Endometrial microvascular endothelial cells (primary cell): ENCODE data around the gene CSF1R. TPM values are rescaled to one million over a fixed set of nuclear protein-coding genes. Genes with fewer than 3 reads are reported as not detected.
"Not testable (repeated sequence)": the region's sequence is repeated elsewhere in the genome, so short reads cannot be mapped to it uniquely, and the experiment has no call there.

Experiments used
- in situ Hi-C: cut with HindIII; loops from 2 replicates; pipeline ENCODE4 v1.10.0; 2017; ENCODE audit warnings: low sequenced_read_pairs, low pct_unique_long_range_greater_than_20kb; ENCODE audit errors: inconsistent ontology term
- total RNA-seq: library from RNA; depleted of rRNA; stranded (reverse); fragments of >200 nt; gene quantifications from one replicate; pipeline ENCODE4 v1.2.3, GENCODE V29; 2015; ENCODE audit errors: inconsistent ontology term

The CSF1R gene
- total RNA-seq, 1 donor from 2014 or later: not detected

DNA sequence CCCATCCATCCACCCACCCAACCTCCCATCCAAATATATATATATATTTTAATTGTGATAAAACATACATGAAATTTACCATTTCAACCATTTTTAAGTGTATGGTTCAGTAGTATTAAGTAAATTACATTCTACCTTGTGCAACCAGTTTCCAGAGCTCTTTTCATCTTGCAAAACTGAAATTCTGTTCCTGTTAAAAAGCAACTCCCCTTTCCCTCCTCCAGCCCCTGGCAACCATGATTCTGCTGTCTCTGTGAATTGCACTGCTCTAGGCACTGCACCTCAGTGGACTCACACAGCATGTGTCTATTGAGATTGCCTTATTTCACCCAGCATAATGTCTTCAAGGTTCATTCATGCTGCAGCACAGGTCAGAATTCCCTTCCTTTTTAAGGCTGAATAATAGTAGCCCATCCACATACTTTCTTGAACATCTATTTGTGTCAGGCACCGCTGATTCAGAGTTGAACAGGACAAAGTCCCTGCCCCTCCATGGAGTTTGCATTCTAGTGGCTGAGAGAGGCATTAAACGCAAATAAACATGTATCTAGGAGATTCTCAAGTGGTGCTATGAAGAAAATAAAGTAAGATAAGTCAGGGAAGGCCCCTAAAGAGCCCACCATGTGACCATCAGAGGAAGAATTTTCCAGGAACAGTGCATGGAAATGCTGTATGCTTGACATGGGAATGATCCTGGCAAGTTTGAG lies 24.0 kb downstream of the CSF1R start:
- in situ Hi-C loops: no loop called here

- in situ Hi-C loops: no loop called here
Observed at GRCh38 chr5:150061538-150061995, 24.8 kb downstream of the CSF1R start.

GRCh38 chr5:150060471-150060870 lies 25.9 kb downstream of the CSF1R start:
- in situ Hi-C loops: no loop called here

DNA sequence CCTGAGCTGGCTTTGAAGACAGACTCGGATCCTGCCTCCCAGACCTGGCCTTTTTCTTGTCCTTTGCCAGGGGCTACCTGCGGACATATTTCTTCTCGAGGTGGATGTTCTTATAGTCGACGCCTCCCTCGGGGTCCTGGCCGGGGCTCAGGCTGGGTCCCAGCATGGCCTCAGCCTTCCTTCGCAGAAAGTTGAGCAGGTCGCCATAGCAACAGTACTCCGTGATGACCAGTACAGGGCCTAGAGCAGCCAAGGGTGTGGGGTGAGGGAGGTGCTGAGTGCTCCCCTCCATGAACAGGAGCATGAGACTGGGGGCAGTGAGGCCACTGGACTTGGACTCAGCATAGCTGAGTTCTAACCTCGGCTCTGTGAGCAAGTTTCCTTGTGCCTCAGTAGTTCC lies 26.7 kb downstream of the CSF1R start:
- in situ Hi-C loops: no loop called here

DNA sequence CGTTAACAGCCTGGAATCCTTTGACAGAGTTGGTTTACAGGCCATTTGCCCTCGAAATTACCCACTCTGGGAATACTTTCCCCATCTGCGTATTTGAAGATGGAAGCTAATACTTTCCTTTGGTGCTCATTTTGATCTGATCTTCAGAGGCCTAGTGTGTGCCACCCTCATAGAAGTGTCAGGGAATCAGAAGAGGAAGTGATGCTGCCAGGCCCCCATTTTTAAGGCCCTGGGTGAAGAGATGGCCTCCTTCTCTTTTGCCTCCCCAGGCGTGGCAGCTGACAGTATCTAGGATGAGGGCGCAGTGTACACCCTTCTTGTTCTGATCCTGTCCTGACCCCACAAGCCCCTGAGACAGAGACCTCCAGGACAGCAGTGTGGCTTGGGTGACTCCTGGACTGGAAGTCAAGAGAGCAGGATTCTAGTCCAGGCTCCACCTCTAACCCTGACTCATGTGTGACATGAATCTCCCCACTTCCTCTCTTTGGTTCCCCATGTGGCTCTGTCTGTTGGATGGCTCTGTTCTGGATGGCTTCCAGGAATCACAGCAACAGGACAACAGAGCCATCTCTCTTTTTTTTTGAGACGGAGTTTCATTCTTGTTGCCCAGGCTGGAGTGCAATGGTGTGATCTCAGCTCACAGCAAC lies 27.8 kb downstream of the CSF1R start:
- in situ Hi-C loops: no loop called here

DNA sequence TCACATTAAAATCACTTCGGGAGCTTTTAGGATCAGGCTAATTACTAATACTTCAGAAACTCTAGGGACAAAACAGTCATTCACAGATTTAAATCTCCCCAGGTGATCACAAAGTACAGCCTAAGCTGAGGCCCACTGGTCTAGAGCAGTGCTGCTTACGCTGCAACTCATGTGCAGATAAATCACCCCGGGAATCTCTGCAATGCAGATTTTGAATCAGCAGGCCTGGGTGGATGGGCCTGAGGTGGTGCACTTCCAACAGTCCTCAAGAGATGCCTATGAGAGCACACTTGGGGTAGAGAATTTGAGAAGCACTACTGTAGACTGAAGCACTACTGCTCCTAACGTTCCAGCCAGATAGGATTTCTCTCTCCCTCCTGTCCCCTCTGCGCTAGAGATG lies 28.4 kb downstream of the CSF1R start:
- in situ Hi-C loops: no loop called here

DNA sequence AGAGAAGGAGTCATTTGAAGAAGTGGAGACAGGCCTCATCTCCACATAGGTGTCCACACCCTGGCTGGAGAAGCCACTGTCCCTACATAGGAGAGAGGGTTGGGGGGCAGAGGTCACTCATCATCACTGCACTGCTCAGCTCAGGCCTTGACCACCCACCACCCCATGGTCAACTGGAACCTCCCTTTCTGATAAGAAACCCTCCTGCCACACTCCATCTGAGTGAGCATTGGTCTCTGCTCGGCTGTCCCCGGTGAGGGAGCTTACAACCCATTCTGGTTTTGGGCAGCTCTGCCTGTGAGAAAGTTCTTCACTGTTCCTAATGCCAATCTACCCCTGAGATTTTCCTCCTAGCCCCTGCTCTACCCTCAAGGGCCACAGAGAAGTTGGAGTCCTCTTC lies 28.8 kb downstream of the CSF1R start:
- in situ Hi-C loops: no loop called here

DNA sequence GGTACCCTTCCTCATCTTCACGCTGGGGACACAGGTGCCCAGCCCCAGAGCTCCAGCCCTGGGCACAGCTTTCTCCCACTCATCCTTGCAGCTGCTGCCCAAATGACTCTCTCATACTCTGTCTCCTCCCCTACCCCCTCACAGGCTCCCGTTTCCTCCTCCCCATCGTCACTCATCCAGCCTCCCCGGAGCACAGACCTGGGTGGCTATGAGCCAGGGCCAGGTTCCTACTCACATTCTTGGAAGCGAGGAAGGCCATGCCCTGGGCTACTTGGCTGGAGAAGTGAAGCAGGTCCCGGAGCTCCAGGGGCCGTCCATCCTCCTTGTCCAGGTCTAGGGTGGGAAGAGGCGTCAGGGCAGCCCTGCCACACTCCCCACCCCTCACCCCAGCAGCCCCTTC lies 29.3 kb downstream of the CSF1R start:
- in situ Hi-C loops: no loop called here

- in situ Hi-C loops: no loop called here
Observed at GRCh38 chr5:150056075-150056443, 30.3 kb downstream of the CSF1R start.

GRCh38 chr5:150055326-150056074 lies 30.9 kb downstream of the CSF1R start:
- in situ Hi-C loops: no loop called here

DNA sequence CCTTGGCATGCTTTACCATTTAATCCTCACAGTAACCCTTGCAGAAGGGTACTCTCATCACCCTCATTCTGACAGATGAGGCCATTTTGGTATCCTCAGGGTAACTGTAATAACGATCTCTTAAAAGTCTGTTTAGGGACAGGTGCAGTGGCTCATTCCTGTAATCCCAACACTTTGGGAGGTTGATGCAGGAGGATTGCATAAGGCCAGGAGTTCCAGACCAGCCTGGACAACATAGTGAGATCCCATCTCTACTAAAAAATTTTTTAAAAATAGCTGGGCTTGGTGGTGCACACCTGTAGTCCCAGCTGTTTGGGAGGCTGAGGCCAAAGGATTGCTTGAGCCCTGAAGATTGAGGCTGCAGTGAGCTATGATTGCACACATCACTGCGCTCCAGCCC lies 31.8 kb downstream of the CSF1R start:
- in situ Hi-C loops: no loop called here

DNA sequence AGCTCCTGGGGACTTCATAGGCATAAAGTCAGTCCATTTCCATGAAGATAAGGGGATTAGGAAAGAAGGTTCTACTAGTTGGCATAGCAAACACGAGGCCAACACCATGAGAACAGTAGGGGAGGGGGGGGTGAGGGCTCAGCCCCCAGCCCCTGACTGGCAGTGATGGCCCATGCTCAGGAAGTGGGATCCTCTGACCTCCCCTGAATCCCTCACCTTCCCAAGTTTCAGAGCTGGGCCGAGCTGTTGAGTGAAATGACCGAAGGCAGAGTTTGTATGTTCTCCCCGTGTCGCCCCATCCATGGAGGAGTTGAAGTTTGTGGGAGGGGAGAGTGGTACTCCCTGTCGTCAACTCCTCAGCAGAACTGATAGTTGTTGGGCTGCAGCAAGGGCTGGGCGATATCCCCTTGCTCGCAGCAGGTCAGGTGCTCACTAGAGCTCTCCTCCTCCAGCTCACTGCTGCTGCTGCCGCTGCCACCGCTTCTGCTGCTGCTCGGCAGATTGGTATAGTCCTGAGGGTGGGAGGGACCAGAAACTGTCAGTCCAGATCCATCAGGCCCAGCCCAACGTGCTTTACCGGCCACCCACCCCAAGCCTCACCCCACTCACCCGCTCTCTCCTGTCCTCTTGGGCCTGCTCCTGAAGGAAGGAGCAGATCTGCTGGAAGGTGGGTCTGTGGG lies 32.5 kb downstream of the CSF1R start:
- in situ Hi-C loops: no loop called here

DNA sequence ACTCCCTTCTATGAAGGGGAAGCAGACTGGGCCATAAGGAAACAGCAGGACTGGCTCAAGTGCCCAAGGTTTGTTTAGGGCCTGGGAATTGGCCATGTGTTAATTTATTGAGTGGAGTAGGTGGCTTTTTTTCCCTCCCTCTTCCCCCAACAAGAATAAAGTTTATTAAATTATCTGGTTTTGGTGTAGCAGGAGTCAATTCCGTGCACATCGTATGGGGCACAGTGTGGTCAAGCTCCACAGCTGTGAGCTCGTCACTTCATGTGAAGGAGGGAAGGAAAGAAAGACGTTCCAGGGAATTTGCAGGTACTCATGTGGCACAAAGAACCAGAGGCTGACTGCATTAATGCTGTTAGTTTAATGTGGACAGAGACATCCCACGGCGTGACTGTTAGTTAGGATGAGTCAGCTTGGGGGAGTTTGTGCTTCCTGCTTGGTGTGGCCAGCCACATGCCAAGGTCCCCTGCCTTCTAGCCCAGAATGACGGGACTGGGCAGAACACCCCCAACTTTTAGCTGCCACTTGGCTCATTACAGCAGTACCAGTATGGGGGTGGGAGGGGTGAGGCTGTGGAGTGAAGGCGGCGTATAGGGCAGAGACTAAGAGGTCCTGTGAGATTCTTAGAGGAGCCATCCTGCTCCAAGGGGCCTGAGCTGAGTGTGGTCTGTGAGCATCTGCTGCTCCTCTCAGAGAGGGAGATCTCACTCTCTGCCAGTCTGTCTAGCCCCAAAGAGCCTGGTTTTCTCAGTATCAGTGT lies 33.2 kb downstream of the CSF1R start:
- in situ Hi-C loops: no loop called here

DNA sequence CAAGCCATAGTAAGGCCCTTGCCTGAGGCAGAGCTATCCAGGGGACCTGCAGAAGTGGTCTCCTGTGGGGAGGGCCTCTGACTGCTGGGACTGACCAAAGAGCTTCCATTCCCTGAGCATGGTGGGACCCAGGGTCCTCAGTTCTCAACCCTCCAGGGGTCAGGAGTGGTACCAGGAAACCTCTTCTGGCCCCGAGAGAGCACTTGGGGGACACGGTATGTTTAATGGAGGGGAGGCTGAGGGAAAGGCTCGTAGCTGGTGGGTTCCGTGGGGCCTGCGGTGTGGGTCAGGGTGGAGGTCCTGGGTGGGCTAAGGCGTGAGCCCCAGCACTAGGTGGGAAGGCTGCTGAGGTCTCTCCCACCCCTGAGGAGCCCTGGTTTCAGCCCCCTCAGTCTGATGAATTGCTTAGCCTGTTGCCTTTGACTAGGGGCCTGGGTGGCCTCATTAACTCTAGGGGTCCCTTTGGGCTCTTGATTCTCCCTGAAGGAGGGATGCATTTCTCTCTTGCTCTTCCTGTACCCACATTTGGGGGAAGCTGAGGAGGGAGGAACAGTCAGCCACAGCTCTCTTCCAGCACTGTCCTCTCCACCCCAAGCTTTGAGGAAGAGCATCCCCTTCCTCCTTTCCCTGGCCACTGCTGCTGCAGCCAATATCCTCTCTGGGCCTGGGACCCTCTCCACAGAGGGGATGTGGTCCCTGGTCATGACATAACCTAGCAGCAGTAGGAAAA lies 34.0 kb downstream of the CSF1R start:
- in situ Hi-C loops: no loop called here

DNA sequence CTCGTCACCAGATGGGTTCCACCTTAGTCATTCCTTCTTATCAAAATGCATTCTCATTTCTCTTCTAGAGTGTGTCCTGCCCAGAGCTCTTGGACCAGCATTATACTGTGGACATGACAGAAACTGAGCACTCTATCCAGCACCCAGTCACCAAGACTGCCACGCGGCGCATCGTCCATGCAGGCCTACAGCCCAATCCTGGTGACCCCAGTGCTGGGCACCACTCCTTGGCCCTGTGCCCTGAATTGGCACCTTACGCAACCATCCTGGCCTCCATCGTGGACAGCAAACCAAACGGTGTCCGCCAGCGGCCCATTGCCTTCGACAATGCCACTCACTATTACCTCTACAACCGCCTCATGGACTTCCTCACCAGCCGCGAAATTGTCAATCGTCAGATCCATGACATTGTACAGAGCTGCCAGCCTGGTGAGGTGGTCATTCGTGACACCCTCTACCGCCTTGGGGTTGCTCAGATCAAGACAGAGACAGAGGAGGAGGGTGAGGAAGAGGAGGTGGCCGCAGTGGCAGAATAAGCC lies 34.6 kb downstream of the CSF1R start:
- in situ Hi-C loops: no loop called here

GRCh38 chr5:150050172-150050811 lies 36.1 kb downstream of the CSF1R start:
- in situ Hi-C loops: not testable (repeated sequence)

GRCh38 chr5:150046031-150046430 lies 40.3 kb downstream of the CSF1R start:
- in situ Hi-C loops: no loop called here

DNA sequence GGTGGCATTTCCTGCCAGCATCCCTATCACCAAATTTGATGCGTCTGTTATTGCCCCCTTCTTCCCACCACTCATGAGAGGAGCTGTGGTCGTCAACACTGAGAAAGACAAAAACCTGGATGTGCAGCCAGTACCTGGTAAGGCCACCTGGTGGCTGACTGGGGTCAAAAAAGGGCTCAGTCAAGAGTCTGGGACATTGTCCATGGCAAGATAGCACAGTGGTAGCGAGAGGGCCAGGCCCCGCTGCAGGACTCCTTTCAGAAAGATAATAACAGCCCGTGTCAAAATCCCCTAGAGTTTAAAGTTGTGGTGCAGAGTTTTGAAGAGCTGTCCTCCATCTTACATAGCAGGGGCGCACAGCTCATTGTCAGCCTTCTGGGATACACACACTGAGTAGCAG lies 40.8 kb downstream of the CSF1R start:
- in situ Hi-C loops: no loop called here
